Activated CD4-positive, alpha-beta T cell treated with anti-CD3 and anti-CD28 coated beads, Interleukin-2, amount 50 U/mL, for 1 hour (primary cell): ENCODE measurements around the gene DENND5A.
"Not testable (repeated sequence)": the region's sequence is repeated elsewhere in the genome, so short reads cannot be mapped to it uniquely, and the experiment has no call there.

Source experiments
- DNase-seq: peaks from one replicate; pipeline ENCODE4 v3.0.0-alpha.2; 2020

Gene DENND5A

DNA sequence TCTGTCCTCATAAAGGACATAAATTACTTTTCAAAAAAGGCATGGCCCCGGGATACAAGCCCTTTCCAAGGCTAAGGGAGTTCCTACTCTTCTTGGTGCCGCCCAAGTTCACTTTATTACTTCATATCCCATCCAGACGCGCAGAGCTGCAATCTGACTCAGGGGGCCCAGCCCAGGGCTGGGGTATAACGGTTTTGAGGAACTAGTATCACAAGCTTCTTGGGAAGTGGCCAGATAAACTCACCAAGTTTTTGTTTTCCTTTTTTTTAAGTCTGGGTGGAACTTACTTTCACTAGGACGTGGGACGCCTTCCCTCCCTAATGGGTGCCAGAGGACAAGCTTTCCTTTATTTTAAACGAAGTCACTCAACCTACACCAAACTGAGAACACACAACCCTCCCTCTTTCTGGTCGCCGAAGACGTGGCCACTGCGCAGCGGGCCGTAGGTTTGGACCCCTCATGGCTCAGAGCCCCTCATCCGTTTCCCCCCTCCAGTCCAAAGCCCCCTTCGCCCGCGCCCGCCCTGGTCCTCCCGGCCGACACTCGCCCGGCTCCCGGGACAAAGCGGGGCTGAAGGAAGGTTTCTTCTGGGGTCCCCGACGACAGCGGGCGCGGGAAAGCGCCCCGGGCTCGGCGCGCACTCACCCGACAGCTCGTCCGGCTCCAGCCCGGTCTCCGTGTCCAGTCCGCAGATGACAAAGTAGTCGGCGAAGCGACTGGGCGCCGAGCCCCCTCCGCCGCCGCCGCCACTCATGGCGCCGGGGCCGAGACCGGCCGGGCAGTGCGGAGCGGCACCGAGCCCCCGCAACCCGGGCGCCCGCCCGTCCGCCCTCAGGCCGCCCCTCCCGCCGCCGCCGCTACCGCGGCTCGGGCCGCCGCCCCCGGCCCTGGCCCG lies 587 bp downstream of the DENND5A start:
- DNase-seq: peak; percentile 10

GRCh38 chr11:9263840-9264315 lies 1.3 kb downstream of the DENND5A start:
- DNase-seq: peak; percentile 7

DNA sequence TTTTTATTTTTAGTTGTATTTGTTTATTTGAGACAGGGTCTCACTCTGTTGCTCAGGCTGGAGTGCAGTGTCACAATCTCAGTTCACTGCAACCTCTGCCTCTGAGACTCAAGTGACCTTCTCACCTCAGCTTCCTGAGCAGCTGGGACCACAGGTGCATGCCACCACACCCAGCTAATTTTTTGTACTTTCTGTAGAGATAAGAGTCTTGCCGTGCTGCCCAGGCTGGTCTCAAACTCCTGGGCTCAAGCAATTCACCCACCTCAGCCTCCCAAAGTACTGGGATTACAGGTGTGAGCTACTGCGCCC lies 4.4 kb downstream of the DENND5A start:
- not testable (repeated sequence) for DNase-seq

DNA sequence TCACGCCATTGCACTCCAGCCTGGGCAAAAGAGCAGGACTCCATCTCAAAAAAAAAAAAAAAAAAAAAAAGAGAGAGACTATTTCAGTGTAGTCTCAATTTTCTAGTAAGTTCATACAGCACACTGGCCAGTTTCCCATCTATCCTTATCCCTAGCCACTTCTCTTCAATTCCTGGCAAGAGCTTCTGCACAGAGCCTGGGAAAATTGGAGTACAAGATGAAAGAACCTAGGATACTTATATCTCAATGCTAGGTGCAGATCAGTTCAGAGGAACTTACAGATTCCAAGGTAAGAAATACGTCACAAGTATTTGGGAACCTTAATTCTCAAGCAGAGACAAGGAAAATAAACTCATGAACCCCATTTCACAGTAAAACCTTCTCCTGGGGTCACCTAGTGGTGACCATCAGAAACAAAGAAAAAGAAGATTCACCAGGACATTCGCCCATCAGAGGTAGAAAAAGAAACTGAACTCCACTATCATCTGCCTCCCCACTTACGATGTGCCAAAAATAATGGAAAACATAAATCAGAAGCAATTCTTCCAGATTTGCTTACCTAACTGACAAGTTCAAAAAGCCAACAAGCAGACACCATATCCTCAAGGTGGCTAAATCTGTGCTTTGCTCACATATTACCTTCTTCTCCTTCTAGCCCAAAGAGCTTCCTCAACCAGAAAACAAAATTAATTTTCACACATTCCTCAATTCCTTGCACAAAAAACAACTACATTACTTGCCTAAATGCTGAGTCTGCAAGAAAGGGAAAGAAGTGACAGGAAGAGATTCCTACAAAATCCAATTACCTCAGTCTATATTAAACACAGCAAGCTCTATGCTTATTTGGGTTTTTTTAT lies 4.9 kb downstream of the DENND5A start:
- DNase-seq: no peak

DNA sequence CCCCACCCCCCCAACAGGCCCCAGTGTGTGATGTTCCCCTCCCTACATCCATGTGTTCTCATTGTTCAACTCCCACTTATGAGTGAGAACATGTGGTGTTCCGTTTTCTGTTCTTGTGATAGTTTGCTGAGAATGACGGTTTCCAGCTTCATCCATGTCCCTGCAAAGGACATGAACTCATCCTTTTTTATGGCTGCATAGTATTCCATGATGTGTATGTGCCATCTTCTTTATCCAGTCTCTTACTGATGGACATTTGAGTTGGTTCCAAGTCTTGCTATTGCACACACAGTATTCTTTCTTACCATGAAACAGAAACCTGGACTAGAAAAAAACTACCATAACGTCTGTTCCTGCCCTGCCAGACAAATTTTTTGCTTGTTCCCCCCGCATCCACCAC lies 6.9 kb downstream of the DENND5A start:
- not testable (repeated sequence) for DNase-seq

DNA sequence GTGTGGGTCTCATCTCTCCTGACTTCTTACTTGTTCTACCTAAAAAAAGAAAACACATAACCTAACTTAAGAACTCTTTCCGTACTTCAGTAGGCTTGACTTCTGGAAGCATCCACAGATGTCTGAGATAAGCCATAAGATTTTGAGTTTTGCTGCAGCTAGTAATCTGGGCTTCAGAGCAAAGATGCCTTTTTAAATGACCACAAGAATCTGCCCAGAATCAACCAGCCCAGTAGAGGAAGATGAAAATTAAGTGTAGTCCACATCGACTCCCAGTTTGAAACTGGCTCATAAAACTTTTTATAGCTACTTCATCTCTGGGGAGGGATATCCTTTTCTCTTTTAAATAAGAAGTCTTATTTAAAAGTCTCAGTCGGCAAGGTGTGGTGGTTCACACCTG lies 10.7 kb downstream of the DENND5A start:
- no peak for DNase-seq

- no peak for DNase-seq
Observed at GRCh38 chr11:9253086-9253485, 12.1 kb downstream of the DENND5A start.

- no peak for DNase-seq
Observed at GRCh38 chr11:9251311-9251710, 13.8 kb downstream of the DENND5A start.

GRCh38 chr11:9250139-9250582 lies 15.0 kb downstream of the DENND5A start:
- peak; percentile 12 for DNase-seq

DNA sequence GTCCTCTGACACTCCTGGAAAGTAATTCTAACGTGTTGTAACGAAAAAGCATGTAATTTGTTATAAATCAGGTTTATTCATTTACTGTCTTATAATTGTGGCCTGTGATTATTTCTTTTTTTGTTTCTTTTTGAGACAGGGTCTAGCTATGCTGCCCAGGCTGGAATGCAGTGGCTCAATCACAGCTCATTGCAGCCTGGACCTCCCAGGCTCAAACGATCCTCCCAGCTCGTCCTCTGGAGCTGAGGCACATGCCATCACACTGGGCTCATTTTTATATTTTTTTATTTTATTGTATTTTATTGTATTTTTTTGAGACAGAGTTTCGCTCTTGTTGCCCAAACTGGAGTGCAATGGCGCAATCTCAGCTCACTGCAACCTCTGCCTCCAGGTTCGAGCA lies 15.9 kb downstream of the DENND5A start:
- no peak for DNase-seq

DNA sequence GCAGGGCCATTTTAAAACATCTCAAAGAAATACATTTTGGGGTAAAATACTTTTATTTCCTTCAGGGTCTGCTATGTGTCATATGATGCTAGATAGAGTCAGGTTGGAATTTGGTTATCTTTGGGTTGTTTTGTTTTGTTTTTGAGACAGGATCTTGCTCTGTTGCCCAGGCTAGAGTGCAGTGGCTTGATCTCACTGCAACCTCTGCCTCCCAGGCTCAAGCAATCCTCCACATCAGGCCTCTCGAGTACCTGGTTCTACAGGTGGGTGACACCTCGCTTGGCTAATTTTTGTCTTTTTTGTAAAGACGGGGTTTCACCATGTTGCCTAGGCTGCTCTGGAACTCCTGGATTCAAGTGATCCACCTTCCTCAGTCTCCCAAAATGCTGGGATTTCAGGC lies 17.3 kb downstream of the DENND5A start:
- DNase-seq: no peak

DNA sequence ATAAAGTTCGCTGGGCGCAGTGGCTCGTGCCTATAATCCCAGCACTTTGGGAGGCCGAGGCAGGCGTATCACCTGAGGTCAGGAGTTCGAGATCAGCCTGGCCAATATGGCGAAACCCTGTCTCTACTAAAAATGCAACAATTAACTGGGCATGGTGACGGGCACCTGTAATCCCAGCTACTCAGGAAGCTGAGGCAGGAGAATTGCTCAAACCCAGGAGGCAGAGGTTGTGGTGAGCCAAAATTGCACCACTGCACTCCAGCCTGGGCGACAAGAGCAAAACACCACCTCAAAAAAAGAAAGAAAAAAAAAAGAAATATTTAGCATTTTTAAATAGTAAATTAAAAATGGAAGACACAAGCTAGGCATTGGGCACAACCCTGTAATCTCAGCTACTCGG lies 28.9 kb downstream of the DENND5A start:
- DNase-seq: not testable (repeated sequence)

GRCh38 chr11:9232482-9232881 lies 32.7 kb downstream of the DENND5A start:
- DNase-seq: no peak

GRCh38 chr11:9231848-9232177 lies 33.3 kb downstream of the DENND5A start:
- DNase-seq: no peak

- DNase-seq: no peak
Observed at GRCh38 chr11:9230296-9230695, 34.9 kb downstream of the DENND5A start.

DNA sequence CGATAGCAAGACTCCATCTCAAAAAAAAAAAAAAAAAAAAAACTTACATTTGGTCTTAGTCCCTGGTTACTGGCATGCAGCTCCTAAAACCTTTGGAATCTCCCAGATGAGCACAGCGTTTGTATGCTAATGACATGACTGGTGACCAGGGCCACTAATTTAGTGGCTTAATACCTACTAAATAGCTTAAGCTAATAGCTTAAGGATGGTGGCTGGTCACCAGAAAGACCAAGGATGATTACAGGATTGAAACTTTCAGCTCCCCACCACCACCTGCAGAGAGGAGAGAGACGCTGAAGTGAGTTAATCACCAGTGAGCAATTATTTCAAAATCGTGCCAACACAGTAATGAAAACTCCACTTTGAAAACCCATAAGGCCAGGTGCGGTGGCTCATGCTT lies 37.1 kb downstream of the DENND5A start:
- DNase-seq: no peak

DNA sequence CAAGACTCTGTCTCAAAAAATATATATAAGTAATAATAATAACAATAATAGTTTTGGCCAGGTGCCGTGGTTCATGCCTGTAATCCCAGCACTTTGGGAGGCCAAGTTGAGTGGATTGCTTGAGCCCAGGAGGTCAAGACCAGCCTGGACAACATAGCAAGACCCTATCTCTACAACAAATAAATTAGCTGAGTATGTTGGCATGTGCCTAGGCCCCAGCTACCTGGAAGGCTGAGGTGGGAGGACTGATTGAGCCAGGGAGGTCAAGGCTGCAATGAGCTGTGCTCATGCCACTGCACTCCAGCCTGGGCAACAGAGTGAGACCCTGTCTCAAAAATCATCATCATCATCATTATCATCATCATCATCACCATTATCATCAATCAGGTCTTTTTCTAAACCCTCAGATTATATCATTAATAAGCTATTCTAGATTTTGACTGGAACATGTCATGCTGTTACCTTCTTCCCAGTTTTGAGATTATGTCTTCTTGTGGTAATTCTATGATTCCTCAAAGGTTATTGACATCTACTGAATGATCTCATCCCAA lies 39.3 kb downstream of the DENND5A start:
- no peak for DNase-seq

GRCh38 chr11:9222654-9223053 lies 42.5 kb downstream of the DENND5A start:
- DNase-seq: no peak

- not testable (repeated sequence) for DNase-seq
Observed at GRCh38 chr11:9220853-9221252, 44.3 kb downstream of the DENND5A start.

DNA sequence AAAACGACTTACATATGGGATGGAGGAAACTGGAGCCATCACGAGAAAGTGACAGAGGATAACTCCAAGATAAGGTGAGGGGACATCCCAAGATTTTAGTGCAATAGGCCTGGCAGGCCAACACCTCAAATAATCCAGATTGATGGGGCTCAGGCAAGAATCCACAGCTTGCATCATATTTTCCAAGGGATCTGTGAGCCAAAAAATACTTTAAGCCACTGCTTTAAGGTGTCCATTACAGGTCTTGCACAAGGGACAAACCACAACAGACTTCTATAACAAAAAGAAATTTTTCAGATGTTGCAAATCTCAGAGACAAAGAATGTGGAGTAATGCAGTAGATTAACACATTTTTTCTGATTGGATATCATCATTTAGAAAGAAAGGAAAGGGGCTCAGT lies 45.6 kb downstream of the DENND5A start:
- no peak for DNase-seq

- no peak for DNase-seq
Observed at GRCh38 chr11:9219115-9219514, 46.0 kb downstream of the DENND5A start.

DNA sequence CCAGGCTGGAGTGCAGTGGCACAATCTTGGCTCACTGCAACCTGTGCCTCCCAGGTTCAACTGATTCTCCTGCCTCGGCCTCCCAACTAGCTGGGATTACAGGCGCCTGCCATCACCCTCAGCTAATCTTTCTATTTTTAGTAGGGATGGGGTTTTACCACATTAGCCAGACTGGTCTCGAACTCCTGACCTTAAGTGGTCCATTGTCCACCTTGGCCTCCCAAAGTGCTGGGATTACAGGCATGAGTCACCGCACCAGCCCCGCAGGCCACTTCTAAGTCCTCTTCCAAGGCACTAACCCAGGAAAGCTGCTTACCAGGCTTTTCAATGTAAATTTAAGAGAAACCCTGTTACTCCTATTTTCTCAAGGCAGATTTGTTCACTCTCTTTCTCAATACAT lies 50.4 kb downstream of the DENND5A start:
- DNase-seq: no peak

DNA sequence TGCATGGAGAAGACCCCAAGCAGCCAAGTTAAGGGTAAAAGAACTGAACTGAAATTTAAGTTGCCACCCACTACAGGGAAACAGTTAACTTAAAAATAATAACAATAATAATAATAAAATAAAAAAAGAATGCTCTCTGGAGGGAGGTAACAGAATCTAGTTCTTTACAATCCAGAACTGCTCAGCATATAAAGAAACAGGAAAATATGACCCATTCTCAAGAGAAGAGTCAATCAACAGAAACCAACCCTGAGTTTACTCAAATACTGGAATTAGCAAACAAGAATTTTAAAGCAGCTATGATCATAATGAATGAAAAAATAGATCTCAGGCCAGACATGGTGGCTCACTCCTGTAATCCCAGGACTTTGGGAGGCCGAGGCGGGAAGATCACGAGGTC lies 53.8 kb downstream of the DENND5A start:
- no peak for DNase-seq

DNA sequence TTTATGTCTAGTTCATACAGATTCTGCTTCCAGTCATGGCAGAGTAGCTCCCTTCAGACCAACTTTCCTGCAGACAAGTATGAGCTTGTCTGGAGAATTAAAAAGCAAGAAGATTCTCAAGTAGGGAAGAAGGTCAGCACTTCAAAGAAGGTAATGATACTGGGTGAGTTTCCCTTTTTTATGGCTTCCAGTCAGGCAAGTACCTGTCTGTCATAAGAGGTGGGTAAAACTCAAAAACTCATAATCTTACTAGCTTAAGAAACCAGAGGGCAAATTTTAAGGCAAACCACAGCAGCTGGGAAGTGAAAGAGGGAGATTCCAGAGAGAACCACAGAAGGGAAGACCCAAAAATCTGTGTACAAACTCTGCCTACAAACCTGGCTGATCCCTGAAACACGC lies 54.2 kb downstream of the DENND5A start:
- no peak for DNase-seq
